Measurements from ENCODE around the gene SYNE2.

The SYNE2 gene

DNA sequence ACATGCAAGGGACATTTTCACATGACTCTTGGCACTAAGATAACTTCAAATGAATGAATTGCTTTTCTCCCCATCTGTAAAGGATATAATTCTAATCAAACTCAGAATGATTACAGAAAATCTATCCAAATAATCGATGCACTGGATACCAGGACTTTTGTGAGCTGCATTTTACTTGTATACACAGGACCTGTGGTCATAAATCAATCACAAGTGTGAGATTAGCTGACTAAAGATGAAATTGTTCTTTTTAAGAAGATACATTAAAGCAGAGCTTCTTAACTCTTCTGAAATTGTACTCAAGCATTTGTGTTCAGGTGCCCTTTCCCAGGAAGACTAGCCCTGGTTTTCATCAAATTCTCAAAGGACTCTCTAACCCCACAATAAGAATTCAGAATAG lies 375.1 kb downstream of the SYNE2 start:
- TF ChIP-seq TCF12 (IDR thresholded peaks at IDR 0.05; ENCODE audit: low read depth): no peak
- no peak for TF ChIP-seq RAD21 (IDR thresholded peaks at IDR 0.05; ENCODE audit: low read depth)
- no peak for TF ChIP-seq TAF1 (IDR thresholded peaks at IDR 0.05; ENCODE audit: low read depth)
- TF ChIP-seq EGR1 (IDR thresholded peaks at IDR 0.05): no peak
- TF ChIP-seq TEAD4 (IDR thresholded peaks at IDR 0.05): no peak
- TF ChIP-seq, protein P1, sequence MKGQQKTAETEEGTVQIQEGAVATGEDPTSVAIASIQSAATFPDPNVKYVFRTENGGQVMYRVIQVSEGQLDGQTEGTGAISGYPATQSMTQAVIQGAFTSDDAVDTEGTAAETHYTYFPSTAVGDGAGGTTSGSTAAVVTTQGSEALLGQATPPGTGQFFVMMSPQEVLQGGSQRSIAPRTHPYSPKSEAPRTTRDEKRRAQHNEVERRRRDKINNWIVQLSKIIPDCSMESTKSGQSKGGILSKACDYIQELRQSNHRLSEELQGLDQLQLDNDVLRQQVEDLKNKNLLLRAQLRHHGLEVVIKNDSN (IDR thresholded peaks at IDR 0.05): no peak
- TF ChIP-seq ZBTB7A (IDR thresholded peaks at IDR 0.05; ENCODE audit: low read depth): no peak
- TF ChIP-seq CEBPB (IDR thresholded peaks at IDR 0.05): no peak
- no peak for TF ChIP-seq CREB1 (IDR thresholded peaks at IDR 0.05; ENCODE audit: low read depth)
- no peak for TF ChIP-seq EP300 (IDR thresholded peaks at IDR 0.05; ENCODE audit: borderline replicate concordance)
- TF ChIP-seq, protein P2, sequence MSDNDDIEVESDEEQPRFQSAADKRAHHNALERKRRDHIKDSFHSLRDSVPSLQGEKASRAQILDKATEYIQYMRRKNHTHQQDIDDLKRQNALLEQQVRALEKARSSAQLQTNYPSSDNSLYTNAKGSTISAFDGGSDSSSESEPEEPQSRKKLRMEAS (IDR thresholded peaks at IDR 0.05): no peak
- TF ChIP-seq, protein P3, sequence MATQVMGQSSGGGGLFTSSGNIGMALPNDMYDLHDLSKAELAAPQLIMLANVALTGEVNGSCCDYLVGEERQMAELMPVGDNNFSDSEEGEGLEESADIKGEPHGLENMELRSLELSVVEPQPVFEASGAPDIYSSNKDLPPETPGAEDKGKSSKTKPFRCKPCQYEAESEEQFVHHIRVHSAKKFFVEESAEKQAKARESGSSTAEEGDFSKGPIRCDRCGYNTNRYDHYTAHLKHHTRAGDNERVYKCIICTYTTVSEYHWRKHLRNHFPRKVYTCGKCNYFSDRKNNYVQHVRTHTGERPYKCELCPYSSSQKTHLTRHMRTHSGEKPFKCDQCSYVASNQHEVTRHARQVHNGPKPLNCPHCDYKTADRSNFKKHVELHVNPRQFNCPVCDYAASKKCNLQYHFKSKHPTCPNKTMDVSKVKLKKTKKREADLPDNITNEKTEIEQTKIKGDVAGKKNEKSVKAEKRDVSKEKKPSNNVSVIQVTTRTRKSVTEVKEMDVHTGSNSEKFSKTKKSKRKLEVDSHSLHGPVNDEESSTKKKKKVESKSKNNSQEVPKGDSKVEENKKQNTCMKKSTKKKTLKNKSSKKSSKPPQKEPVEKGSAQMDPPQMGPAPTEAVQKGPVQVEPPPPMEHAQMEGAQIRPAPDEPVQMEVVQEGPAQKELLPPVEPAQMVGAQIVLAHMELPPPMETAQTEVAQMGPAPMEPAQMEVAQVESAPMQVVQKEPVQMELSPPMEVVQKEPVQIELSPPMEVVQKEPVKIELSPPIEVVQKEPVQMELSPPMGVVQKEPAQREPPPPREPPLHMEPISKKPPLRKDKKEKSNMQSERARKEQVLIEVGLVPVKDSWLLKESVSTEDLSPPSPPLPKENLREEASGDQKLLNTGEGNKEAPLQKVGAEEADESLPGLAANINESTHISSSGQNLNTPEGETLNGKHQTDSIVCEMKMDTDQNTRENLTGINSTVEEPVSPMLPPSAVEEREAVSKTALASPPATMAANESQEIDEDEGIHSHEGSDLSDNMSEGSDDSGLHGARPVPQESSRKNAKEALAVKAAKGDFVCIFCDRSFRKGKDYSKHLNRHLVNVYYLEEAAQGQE (IDR thresholded peaks at IDR 0.05; ENCODE audit: low read depth): no peak
- no peak for TF ChIP-seq YY1 (IDR thresholded peaks at IDR 0.05; ENCODE audit: low read depth)
- TF ChIP-seq NFIC (IDR thresholded peaks at IDR 0.05): no peak
- no peak for TF ChIP-seq FOXM1 (IDR thresholded peaks at IDR 0.05; ENCODE audit: borderline replicate concordance, low read depth)

DNA sequence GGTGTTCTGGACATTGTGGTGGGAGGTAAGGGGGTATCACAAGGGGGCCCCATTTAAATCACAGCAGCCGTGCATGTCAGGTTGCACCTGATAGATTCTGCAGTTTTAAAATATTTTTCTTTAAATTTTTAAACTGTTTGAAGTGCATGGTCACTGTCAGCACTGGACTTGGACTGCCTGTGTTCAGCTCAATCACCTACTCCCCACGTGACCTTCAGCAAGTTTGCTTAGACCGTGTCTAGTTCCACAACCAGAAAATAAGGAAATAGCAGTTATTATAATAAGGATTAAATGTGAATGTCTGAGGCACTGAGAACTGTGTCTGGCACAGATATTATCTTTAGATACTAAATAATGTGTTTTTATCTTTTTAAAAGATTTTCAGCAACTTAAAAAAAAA lies 376.7 kb downstream of the SYNE2 start:
- TF ChIP-seq, protein P1 (IDR thresholded peaks at IDR 0.05): no peak
- TF ChIP-seq RAD21 (IDR thresholded peaks at IDR 0.05; ENCODE audit: low read depth) (no peak), YY1 (IDR thresholded peaks at IDR 0.05; ENCODE audit: low read depth) (no peak), FOXM1 (IDR thresholded peaks at IDR 0.05; ENCODE audit: borderline replicate concordance, low read depth) (no peak), TEAD4 (IDR thresholded peaks at IDR 0.05) (no peak), ZBTB7A (IDR thresholded peaks at IDR 0.05; ENCODE audit: low read depth) (no peak), CREB1 (IDR thresholded peaks at IDR 0.05; ENCODE audit: low read depth) (no peak), EP300 (IDR thresholded peaks at IDR 0.05; ENCODE audit: borderline replicate concordance) (no peak), TAF1 (IDR thresholded peaks at IDR 0.05; ENCODE audit: low read depth) (no peak), EGR1 (IDR thresholded peaks at IDR 0.05) (no peak), TCF12 (IDR thresholded peaks at IDR 0.05; ENCODE audit: low read depth) (no peak), CEBPB (IDR thresholded peaks at IDR 0.05) (no peak), NFIC (IDR thresholded peaks at IDR 0.05) (no peak)
- TF ChIP-seq, protein P2 (IDR thresholded peaks at IDR 0.05): no peak
- TF ChIP-seq, protein P3 (IDR thresholded peaks at IDR 0.05; ENCODE audit: low read depth): no peak

DNA sequence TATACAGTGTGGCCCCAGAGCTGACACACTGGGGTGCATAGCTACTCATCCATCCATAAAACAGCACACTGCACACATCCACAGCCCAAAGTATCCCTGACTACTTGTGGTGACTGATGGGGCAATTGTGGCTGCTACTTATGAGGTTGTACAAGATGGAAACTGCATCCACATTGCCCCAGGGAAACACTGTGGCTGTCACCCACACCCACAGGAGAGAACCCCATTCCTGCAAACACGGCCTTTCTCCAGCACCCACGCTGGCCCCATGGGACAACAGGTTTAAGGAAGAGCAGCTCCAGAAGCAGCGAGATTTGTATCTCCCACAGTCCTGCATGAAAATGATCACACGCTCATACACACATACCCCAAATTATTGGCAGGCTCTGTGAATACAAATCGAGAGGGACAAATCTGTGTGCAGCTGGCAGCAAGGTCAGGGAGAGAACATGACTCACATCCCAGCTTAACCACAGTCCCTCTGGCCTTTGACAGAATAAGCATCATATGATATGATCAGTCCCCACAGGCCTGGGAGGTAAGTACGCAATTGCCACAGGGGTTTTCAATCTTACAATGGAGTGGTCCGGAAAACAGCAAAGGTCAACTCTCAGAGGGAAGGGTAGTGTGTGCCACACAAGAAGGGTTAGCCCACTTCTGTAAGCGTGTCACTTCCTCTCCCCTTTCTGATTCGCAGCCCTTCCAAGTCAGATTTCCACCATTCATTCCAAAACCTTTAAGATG lies 379.5 kb downstream of the SYNE2 start:
- TF ChIP-seq CREB1 (IDR thresholded peaks at IDR 0.05; ENCODE audit: low read depth): no peak
- TF ChIP-seq EP300 (IDR thresholded peaks at IDR 0.05; ENCODE audit: borderline replicate concordance): no peak
- no peak for TF ChIP-seq ZBTB7A (IDR thresholded peaks at IDR 0.05; ENCODE audit: low read depth)

DNA sequence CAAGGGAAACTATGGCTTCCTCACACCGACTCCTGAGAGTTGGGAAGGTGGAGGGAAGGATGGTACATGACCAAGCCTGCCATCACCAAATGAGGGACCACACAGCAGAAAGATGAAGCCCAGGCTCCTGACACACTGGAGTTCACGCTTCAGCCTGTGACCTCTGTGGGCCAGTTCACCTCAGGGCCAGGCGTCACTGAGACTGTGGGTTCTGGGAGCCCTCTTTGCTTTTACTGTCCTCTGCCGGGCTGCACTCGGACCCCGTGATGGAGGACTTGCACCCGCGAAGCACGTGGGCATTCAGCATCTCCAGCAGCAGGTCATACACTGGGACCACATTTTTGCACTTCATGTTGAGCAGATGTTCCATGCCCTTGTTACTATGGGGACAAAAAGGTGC lies 380.1 kb downstream of the SYNE2 start:
- TF ChIP-seq CEBPB (IDR thresholded peaks at IDR 0.05) (no peak), EGR1 (IDR thresholded peaks at IDR 0.05) (no peak), TCF12 (IDR thresholded peaks at IDR 0.05; ENCODE audit: low read depth) (no peak), YY1 (IDR thresholded peaks at IDR 0.05; ENCODE audit: low read depth) (no peak), TEAD4 (IDR thresholded peaks at IDR 0.05) (no peak), FOXM1 (IDR thresholded peaks at IDR 0.05; ENCODE audit: borderline replicate concordance, low read depth) (no peak), NFIC (IDR thresholded peaks at IDR 0.05) (no peak), TAF1 (IDR thresholded peaks at IDR 0.05; ENCODE audit: low read depth) (no peak), ZBTB7A (IDR thresholded peaks at IDR 0.05; ENCODE audit: low read depth) (no peak), EP300 (IDR thresholded peaks at IDR 0.05; ENCODE audit: borderline replicate concordance) (no peak), CREB1 (IDR thresholded peaks at IDR 0.05; ENCODE audit: low read depth) (no peak), RAD21 (IDR thresholded peaks at IDR 0.05; ENCODE audit: low read depth) (no peak)
- TF ChIP-seq, protein P1 (IDR thresholded peaks at IDR 0.05): no peak
- TF ChIP-seq, protein P3 (IDR thresholded peaks at IDR 0.05; ENCODE audit: low read depth): no peak
- TF ChIP-seq, protein P2 (IDR thresholded peaks at IDR 0.05): no peak

Data from Ishikawa (cell line).